ENCODE measurements around the gene DEPDC5.

DNA sequence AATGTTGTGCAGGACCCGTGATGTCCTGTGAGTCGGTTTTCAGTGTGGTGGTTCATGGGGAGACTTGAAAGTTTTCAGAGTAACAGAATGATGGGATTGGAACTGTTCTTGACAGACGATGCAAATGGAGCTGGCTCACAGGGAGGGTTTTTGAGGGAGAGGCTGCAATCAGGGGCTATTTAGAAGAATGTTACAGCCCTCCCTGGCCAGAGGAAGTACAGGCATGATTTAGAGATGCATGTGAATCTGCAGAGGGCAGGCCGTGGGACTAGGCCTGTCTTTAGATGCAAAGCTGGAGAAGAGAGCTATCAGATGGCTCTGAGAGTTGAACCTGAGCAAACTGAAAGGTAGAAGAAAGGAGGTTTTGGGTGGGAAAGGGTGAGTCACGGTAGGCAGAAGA, 115.9 kb downstream of the DEPDC5 start:
- TF ChIP-seq, protein P1, sequence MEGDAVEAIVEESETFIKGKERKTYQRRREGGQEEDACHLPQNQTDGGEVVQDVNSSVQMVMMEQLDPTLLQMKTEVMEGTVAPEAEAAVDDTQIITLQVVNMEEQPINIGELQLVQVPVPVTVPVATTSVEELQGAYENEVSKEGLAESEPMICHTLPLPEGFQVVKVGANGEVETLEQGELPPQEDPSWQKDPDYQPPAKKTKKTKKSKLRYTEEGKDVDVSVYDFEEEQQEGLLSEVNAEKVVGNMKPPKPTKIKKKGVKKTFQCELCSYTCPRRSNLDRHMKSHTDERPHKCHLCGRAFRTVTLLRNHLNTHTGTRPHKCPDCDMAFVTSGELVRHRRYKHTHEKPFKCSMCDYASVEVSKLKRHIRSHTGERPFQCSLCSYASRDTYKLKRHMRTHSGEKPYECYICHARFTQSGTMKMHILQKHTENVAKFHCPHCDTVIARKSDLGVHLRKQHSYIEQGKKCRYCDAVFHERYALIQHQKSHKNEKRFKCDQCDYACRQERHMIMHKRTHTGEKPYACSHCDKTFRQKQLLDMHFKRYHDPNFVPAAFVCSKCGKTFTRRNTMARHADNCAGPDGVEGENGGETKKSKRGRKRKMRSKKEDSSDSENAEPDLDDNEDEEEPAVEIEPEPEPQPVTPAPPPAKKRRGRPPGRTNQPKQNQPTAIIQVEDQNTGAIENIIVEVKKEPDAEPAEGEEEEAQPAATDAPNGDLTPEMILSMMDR (IDR thresholded peaks at IDR 0.05), result no peak
- no peak for TF ChIP-seq EZH2 (IDR thresholded peaks at IDR 0.05; ENCODE audit: borderline replicate concordance, insufficient read depth, low read depth, low read length, poor library complexity, severe bottlenecking)

All from B cell (primary cell).